HEK293T (cell line): ENCODE data around the gene ABCD1.

Experiments
- CTCF ChIA-PET: fragments of 350-600 bp; formaldehyde crosslinking; extraction: SDS; loops from one replicate; lab custom pipeline; 2021; ENCODE audit warnings: antibody characterized with exemption, inconsistent platforms; lab: Yijun Ruan, JAX
- POLR2A ChIA-PET: fragments of 350-600 bp; formaldehyde crosslinking; extraction: SDS; loops from one replicate; lab custom pipeline; 2020; ENCODE audit warnings: antibody characterized with exemption, inconsistent platforms; lab: Yijun Ruan, JAX
- DNase-seq: peaks from one replicate; pipeline ENCODE4 v3.0.0; 2012; ENCODE audit warnings: mixed read lengths; ENCODE audit errors: extremely low spot score
- ARNT ChIP-seq: fragments of 450-650 bp; IDR thresholded peaks from 2 replicates; pipeline ENCODE4 v1.6.1; 2017; ENCODE audit warnings: mild to moderate bottlenecking
- BHLHE40 ChIP-seq: fragments of 450-650 bp; IDR thresholded peaks from 2 replicates; pipeline ENCODE4 v1.6.1; 2016; ENCODE audit warnings: mild to moderate bottlenecking, moderate library complexity, borderline replicate concordance
- CTBP1 ChIP-seq: fragments of 450-650 bp; IDR thresholded peaks from 2 replicates; pipeline ENCODE4 v1.6.1; 2016; ENCODE audit warnings: borderline replicate concordance
- ELF4 ChIP-seq: fragments of 450-650 bp; IDR thresholded peaks from 2 replicates; pipeline ENCODE4 v1.6.1; 2017; ENCODE audit warnings: antibody characterized with exemption
- FOXA1 ChIP-seq: fragments of 450-650 bp; IDR thresholded peaks from 2 replicates; pipeline ENCODE4 v1.6.1; 2016; ENCODE audit warnings: mild to moderate bottlenecking
- FOXK2 ChIP-seq: fragments of 450-650 bp; IDR thresholded peaks from 2 replicates; pipeline ENCODE4 v1.6.1; 2016; ENCODE audit warnings: mild to moderate bottlenecking
- FOXM1 ChIP-seq: fragments of 450-650 bp; IDR thresholded peaks from 2 replicates; pipeline ENCODE4 v1.6.1; 2017; ENCODE audit warnings: mild to moderate bottlenecking, borderline replicate concordance
- HDGF ChIP-seq: fragments of 450-650 bp; IDR thresholded peaks from 2 replicates; pipeline ENCODE4 v1.6.1; 2017; ENCODE audit warnings: antibody characterized with exemption, borderline replicate concordance
- L3MBTL2 ChIP-seq: fragments of 450-650 bp; conservative IDR thresholded peaks from 2 replicates; pipeline ENCODE4 v1.6.1; 2016; ENCODE audit warnings: mild to moderate bottlenecking
- LEF1 ChIP-seq: fragments of 450-650 bp; IDR thresholded peaks from 2 replicates; pipeline ENCODE4 v1.6.1; 2017; ENCODE audit warnings: mild to moderate bottlenecking, borderline replicate concordance
- NFRKB ChIP-seq: fragments of 450-650 bp; IDR thresholded peaks from 2 replicates; pipeline ENCODE4 v1.6.1; 2016; ENCODE audit warnings: mild to moderate bottlenecking, moderate library complexity
- SP1 ChIP-seq: fragments of 450-650 bp; IDR thresholded peaks from 2 replicates; pipeline ENCODE4 v1.6.1; 2017
- SUZ12 ChIP-seq: fragments of 450-650 bp; IDR thresholded peaks from 2 replicates; pipeline ENCODE4 v1.6.1; 2016; ENCODE audit warnings: mild to moderate bottlenecking
- TARDBP ChIP-seq: fragments of 450-650 bp; IDR thresholded peaks from 2 replicates; pipeline ENCODE4 v1.6.1; 2016
- ZNF384 ChIP-seq: fragments of 450-650 bp; IDR thresholded peaks from 2 replicates; pipeline ENCODE4 v1.6.1; 2016
- TF ChIP-seq, protein P1 (sequence below): fragments of 450-650 bp; IDR thresholded peaks from 2 replicates; pipeline ENCODE4 v1.6.1; 2016

ABCD1 gene

DNA sequence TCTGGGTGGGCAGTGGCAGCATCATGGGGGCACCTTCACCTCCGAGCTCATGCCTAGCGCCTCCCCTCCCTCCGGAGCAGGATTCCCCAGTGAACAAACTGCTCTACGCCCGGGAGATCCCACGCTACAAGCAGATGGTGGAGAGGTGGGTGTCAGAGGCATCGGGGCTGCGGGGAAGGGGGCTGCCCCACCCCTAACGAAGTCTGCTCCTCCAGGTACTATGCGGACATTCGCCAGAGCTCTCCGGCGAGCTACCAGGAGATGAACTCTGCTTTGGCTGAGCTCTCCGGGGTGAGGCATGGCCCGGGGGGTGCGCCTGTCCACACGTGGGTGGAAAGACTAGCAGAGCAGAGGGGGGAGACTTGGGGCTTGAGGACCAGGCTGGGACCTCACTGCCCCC lies 53.5 kb downstream of the ABCD1 start:
- no peak for DNase-seq
- TF ChIP-seq BHLHE40 (no peak), SUZ12 (no peak), ARNT (no peak), FOXA1 (no peak)
- TF ChIP-seq, protein P1, sequence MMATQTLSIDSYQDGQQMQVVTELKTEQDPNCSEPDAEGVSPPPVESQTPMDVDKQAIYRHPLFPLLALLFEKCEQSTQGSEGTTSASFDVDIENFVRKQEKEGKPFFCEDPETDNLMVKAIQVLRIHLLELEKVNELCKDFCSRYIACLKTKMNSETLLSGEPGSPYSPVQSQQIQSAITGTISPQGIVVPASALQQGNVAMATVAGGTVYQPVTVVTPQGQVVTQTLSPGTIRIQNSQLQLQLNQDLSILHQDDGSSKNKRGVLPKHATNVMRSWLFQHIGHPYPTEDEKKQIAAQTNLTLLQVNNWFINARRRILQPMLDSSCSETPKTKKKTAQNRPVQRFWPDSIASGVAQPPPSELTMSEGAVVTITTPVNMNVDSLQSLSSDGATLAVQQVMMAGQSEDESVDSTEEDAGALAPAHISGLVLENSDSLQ = no peak
- CTCF ChIA-PET = interaction anchor here (0.5 to 1.1 kb wide), 3 partner anchors 145 to 362 kb away, joined by 3 read pairs; no protein-coding TSS in a partner anchor
- POLR2A ChIA-PET = no interaction called here

DNA sequence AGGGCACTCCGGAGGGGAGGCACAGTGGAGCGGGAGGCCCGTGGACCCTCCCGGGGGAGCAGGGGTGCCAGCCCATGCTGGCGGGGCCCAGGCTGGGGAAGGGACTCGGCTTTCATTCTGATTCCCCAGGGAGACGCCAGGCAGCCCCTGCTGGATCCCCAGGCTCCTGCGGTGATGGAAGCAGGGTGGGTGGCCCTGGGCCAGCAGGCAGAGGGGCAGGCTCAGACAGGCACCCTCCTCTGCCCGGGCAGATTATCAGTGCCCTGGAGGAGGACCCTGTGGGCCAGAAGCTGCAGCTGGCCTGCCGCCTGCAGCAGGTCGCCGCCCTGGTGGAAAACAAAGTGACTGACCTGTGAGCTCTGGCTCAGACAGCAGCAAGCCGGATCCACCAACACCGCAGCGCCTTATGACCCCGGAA lies 54.0 kb downstream of the ABCD1 start:
- ChIA-PET POLR2A (interaction anchor here (1.1 kb wide), 1 partner anchor 16 kb away, joined by 3 read pairs; the partner anchor contains the start of genes IDH3G and SSR4), CTCF (interaction anchor here (1.1 kb wide), 1 partner anchor 144 kb away, joined by 3 read pairs; no protein-coding TSS in a partner anchor)
- TF ChIP-seq ZNF384 (no peak), FOXM1 (no peak), SUZ12 (no peak), HDGF (no peak), ELF4 (no peak), L3MBTL2 (no peak), FOXA1 (no peak), SP1 (no peak), TARDBP (no peak), LEF1 (no peak), FOXK2 (no peak), NFRKB (no peak), ARNT (no peak), CTBP1 (no peak)
- TF ChIP-seq, protein P1 = no peak

DNA sequence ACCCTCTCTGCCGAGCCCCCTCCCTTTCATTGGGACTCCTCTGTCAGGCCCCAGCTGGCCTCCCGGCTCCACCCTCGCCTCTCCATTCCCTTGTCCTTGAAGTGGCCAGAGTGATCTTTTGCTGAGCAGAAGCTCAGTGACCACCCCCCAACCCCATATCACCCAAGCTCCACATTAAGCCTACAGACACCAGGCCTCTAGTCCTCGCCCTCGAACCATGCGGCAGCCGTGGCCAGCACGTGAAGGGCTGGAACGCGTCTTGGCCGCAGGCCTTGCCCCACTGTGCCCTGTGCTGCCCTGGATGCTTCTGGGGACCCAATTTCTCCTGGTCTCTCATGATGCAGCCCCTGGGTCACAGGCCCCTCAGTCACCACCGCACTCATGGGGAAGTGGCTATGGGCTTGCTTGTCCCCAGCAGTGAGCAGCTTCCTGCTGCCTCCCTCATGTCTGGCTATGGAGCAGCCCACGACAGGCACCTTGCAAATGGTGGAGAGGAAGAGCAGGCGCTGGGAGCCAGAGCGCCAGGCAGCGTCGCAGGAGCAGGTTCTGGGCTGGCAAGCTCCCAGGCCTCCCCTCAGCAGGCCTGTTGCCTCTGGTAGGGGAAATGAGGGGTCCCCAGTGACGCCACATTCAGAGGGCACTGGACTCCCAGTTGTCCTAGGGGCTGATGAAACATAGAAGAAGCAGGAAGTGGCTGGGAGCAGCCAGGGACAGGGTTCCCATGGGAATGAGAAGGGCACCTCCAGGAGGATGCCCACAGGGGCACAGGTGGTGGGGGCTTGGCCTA lies 55.4 kb downstream of the ABCD1 start:
- no peak for DNase-seq
- POLR2A ChIA-PET = interaction anchor here (1.0 to 1.1 kb wide), 2 partner anchors 14 kb away, joined by 3 read pairs; partner anchors contain the start of genes IDH3G and SSR4

More for the DNA sequence above, 54.0 kb downstream of the ABCD1 start:
- DNase-seq = peak; percentile 54

DNA sequence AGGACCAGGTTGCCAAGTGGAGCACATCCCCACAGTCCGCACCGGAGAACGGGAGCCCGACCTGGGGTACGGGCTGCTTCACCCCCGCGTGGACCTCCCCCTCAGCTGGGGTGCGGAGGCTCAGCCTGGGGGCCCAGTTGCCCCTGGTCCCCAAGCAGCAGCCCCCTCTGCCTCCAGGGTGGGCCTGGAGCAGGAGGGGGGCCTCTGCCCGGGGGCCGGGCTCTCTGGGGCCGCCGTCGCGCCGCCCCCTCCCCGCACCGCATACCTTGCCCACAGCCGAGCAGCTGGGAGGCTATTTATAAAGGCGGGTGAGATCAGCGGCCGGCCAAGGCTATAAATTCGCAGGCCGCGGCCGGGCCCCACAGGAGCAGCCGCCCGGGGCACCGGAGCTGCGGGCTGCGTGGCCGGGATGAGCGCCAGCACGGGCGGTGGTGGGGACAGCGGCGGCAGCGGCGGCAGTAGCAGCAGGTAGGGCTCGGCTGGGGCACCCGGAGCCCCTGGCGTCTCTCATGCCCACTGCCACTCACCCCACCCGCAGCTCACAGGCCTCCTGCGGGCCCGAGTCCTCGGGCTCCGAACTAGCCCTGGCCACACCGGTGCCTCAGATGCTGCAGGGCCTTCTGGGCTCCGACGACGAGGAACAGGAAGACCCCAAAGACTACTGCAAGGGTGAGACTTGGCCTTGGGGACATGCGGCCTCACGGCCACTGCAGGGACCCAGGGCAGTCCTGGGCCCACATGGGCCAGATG lies 56.2 kb downstream of the ABCD1 start, which contains the start of gene SRPK3:
TSS of gene SRPK3 (plus strand) at position 364 of the 750 bp plus-strand sequence. CDS start at position 410, 46 bp downstream.
- CTCF ChIA-PET = no interaction called here
- no peak for DNase-seq
- POLR2A ChIA-PET = interaction anchor here (1.0 kb wide), 1 partner anchor 13 kb away, joined by 3 read pairs; the partner anchor contains the start of genes IDH3G and SSR4
- TF ChIP-seq FOXA1 (no peak), ARNT (no peak), SUZ12 (no peak), L3MBTL2 (no peak), CTBP1 (no peak), NFRKB (no peak), FOXK2 (no peak), ZNF384 (no peak), TARDBP (no peak), FOXM1 (no peak), LEF1 (no peak), SP1 (no peak), HDGF (no peak), BHLHE40 (no peak), ELF4 (no peak)
- TF ChIP-seq, protein P1 = no peak

More for the DNA sequence above, 55.4 kb downstream of the ABCD1 start:
- TF ChIP-seq LEF1 = no peak
- no peak for TF ChIP-seq NFRKB
- no peak for TF ChIP-seq SUZ12
- no peak for TF ChIP-seq TARDBP
- no peak for TF ChIP-seq HDGF
- TF ChIP-seq FOXA1 = no peak
- no peak for TF ChIP-seq L3MBTL2
- no peak for TF ChIP-seq SP1
- TF ChIP-seq ELF4 = no peak
- no peak for TF ChIP-seq FOXM1
- TF ChIP-seq FOXK2 = no peak
- no peak for TF ChIP-seq ARNT
- no peak for TF ChIP-seq BHLHE40
- TF ChIP-seq ZNF384 = no peak
- TF ChIP-seq CTBP1 = no peak
- TF ChIP-seq, protein P1 = no peak
- CTCF ChIA-PET = interaction anchor here (0.6 kb wide), 1 partner anchor 18 kb away, joined by 8 read pairs; no protein-coding TSS in a partner anchor
